Measurements from ENCODE around the gene SF3A1.
A peak's percentile ranks its signal among the peaks of the same experiment; 100 is the strongest.

The SF3A1 gene

GRCh38 chr22:30291058-30291892 lies 65.4 kb downstream of the SF3A1 start:
- no peak overlapping the region for H3K4me3 ChIP-seq (replicated peaks; ENCODE audit: low read depth, low read length)
- peak; percentile 87 for DNase-seq (ENCODE audit: low read depth)
- no peak for TF ChIP-seq CTCF (IDR thresholded peaks at IDR 0.05; ENCODE audit: low read length, missing control alignments)

DNA sequence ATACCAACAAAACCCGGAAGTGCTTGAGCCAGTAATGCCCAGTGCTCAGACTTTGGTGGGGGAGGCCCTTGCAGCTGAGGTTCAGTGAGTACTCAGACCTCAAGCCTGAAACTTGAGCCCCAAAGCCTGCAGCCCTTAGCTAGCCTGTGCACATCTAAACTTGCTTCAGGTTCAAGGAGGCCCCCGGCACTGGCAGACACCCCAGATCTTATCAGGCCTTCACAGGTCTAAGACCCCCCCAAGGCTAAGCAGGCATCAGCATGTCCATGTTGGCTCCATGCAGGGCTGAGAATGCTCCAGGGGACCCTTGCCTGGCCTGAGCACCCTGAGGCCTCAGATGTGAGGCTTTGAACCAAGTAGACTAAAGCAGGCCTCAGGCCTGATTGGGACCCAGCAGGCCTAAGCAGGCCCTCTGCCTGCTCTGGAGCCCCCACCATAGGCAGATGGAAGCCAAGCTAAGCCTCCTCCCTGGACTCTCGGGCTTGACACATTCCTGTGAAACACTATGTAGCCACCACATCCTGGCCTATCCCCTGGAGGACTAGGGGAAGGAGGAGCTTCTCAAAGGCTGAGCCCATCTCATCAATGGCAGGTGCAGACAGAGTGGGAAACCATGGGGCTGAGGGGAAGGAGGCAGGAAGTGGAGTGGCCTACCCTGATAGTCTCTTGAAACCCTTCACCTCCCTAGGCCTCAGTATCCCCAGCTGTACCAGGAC lies 66.2 kb downstream of the SF3A1 start:
- no peak for TF ChIP-seq CTCF (IDR thresholded peaks at IDR 0.05; ENCODE audit: low read length, missing control alignments)
- peak; percentile 81 for DNase-seq (ENCODE audit: low read depth)
- H3K4me3 ChIP-seq (replicated peaks; ENCODE audit: low read depth, low read length): no peak overlapping the region

- no peak for TF ChIP-seq CTCF (IDR thresholded peaks at IDR 0.05; ENCODE audit: low read length, missing control alignments)
- DNase-seq (ENCODE audit: low read depth): no peak
- H3K4me3 ChIP-seq (replicated peaks; ENCODE audit: low read depth, low read length): peak overlapping the region; percentile 40
Observed at GRCh38 chr22:30289980-30290313, 66.7 kb downstream of the SF3A1 start.

GRCh38 chr22:30289141-30289979 lies 67.3 kb downstream of the SF3A1 start, which contains the start of gene CASTOR1:
Gene CASTOR1 (minus strand): TSS chr22:30289505. CDS start chr22:30289497, 8 bp downstream.
- TF ChIP-seq CTCF (IDR thresholded peaks at IDR 0.05; ENCODE audit: low read length, missing control alignments): no peak
- H3K4me3 ChIP-seq (replicated peaks; ENCODE audit: low read depth, low read length): peak within 1 kb of the TSS; percentile 83
- DNase-seq (ENCODE audit: low read depth): peak; percentile 98

DNA sequence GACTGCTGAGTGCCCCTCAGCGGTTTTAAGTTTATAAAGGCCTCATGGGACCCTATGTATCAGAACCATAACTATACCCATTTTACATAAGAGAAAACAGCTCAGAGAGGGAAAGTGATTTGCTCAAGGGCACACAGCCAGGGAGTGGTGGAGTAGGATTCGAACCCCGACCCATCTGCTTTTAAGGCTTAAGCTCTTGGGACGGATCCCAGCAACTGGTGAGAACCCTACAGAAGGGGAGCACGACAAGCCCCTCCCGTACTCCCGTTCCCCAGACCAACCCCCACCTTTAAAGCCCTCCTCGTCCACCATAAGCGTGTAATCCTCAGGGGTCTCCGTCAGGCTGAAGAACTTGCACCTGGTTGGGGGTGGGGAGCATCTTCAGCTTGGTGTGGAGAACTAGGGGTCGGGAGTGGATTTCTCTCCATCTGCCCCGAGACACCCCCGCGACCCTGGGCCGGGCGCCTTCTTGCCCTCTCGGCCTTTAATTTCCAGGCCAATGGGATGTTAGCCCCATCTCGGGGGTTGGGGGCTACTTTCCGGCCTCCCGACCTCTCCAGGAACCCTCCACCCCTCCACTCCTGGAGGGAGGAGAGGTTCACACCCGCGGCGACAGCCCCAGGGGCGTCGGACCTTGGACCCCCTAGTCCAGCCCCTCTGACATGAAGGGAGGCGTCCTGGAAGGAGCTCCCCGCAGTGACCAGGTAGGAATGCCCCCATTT lies 68.1 kb downstream of the SF3A1 start:
- H3K4me3 ChIP-seq (replicated peaks; ENCODE audit: low read depth, low read length): peak overlapping the region; percentile 83
- TF ChIP-seq CTCF (IDR thresholded peaks at IDR 0.05; ENCODE audit: low read length, missing control alignments): no peak
- no peak for DNase-seq (ENCODE audit: low read depth)
